IMR-90 (cell line): ENCODE results near the gene PRKN. TPM values are rescaled to one million over a fixed set of nuclear protein-coding genes. Genes with fewer than 3 reads are reported as not detected.

ENCODE experiments used
- ATAC-seq: fragments of 200-7000 bp; cut with Tn5 transposase; 2 replicates; pipeline ENCODE4 v1.9.1; 2020; ENCODE audit warnings: low read depth, mild to moderate bottlenecking, moderate library complexity
- BruUV-seq: library from RNA; stranded (reverse); fragments of 400-500 nt; replicated peaks from 2 replicates; lab custom pipeline; 2021; lab: Mats Ljungman, UMichigan
- CTCF ChIA-PET: fragments of 300-600 bp; formaldehyde crosslinking; extraction: SDS; loops from one replicate; lab custom pipeline; 2021; ENCODE audit warnings: antibody characterized with exemption; lab: Yijun Ruan, JAX
- POLR2A ChIA-PET: fragments of 300-600 bp; sonication (Branson Sonifier 250); formaldehyde crosslinking; loops from one replicate; lab custom pipeline; 2022; ENCODE audit warnings: antibody characterized with exemption; ENCODE audit not compliant: unreplicated experiment; lab: Charles Lee
- DNase-seq: peaks from one replicate; pipeline ENCODE4 v3.0.0; 2013
- H2AFZ ChIP-seq: replicated peaks from 2 replicates; pipeline ENCODE3; 2013; ENCODE audit warnings: low read length, mild to moderate bottlenecking; ENCODE audit not compliant: poor library complexity
- H2AK5ac ChIP-seq: 2 replicates; pipeline ENCODE4 v1.6.1; 2013; ENCODE audit warnings: low read depth, low read length, inconsistent platforms
- H2AK9ac ChIP-seq: replicated peaks from 2 replicates; pipeline ENCODE3; 2013; ENCODE audit warnings: mild to moderate bottlenecking, low read depth, low read length, moderate library complexity; ENCODE audit not compliant: poor library complexity
- H2BK120ac ChIP-seq: 2 replicates; pipeline ENCODE4 v1.6.1; 2013; ENCODE audit warnings: low read depth, low read length, inconsistent platforms
- H2BK15ac ChIP-seq: 3 replicates; pipeline ENCODE4 v1.6.1; 2013; ENCODE audit warnings: low read depth, low read length, inconsistent platforms
- H2BK20ac ChIP-seq: 2 replicates; pipeline ENCODE4 v1.6.1; 2013; ENCODE audit warnings: low read depth, mild to moderate bottlenecking, inconsistent platforms, low read length, moderate library complexity
- H2BK5ac ChIP-seq: 2 replicates; pipeline ENCODE4 v1.6.1; 2013; ENCODE audit warnings: mild to moderate bottlenecking, low read depth, low read length, inconsistent platforms; ENCODE audit not compliant: poor library complexity, severe bottlenecking
- H3K14ac ChIP-seq: replicated peaks from 2 replicates; pipeline ENCODE4 v1.6.1; 2013; ENCODE audit warnings: low read depth, low read length, inconsistent platforms
- H3K18ac ChIP-seq: 2 replicates; pipeline ENCODE4 v1.6.1; 2013; ENCODE audit warnings: low read depth, low read length, control low read depth
- H3K23ac ChIP-seq: 2 replicates; pipeline ENCODE4 v1.6.1; 2013; ENCODE audit warnings: low read depth, low read length, inconsistent platforms
- H3K27ac ChIP-seq: 2 replicates; pipeline ENCODE4 v1.5.1; 2013; ENCODE audit warnings: mild to moderate bottlenecking, control low read depth, low read length; ENCODE audit not compliant: insufficient read depth
- H3K27me3 ChIP-seq: 2 replicates; pipeline ENCODE4 v1.6.1; 2013; ENCODE audit warnings: low read length; ENCODE audit not compliant: control insufficient read depth, insufficient read depth
- H3K36me3 ChIP-seq: 2 replicates; pipeline ENCODE4 v1.6.1; 2013; ENCODE audit warnings: low read length, mixed read lengths; ENCODE audit not compliant: control insufficient read depth, insufficient read depth
- H3K4ac ChIP-seq: 2 replicates; pipeline ENCODE4 v1.6.1; 2013; ENCODE audit warnings: low read depth, low read length, inconsistent platforms
- H3K4me1 ChIP-seq: 2 replicates; pipeline ENCODE4 v1.6.1; 2013; ENCODE audit warnings: low read length, mixed read lengths; ENCODE audit not compliant: control insufficient read depth, insufficient read depth
- H3K4me2 ChIP-seq: 2 replicates; pipeline ENCODE4 v1.6.1; 2013; ENCODE audit warnings: low read depth, mild to moderate bottlenecking, control low read depth, low read length, moderate library complexity
- H3K4me3 ChIP-seq: 2 replicates; pipeline ENCODE4 v1.5.1; 2013; ENCODE audit warnings: low read depth, mild to moderate bottlenecking, control low read depth, low read length, moderate library complexity; ENCODE audit not compliant: insufficient read depth
- H3K56ac ChIP-seq: 2 replicates; pipeline ENCODE4 v1.6.1; 2013; ENCODE audit warnings: low read length, inconsistent platforms; ENCODE audit not compliant: insufficient read depth; ENCODE audit errors: extremely low read depth
- H3K79me1 ChIP-seq, 2 experiments: 2 replicates each; pipeline ENCODE4 v1.6.1; 2013; ENCODE audit warnings: low read length in 2 of 2, inconsistent platforms in 1 of 2, low read depth in 1 of 2
- H3K9ac ChIP-seq: 2 replicates; pipeline ENCODE4 v1.6.1; 2013; ENCODE audit warnings: low read depth, low read length, control low read depth
- H3K9me1 ChIP-seq: 2 replicates; pipeline ENCODE4 v1.6.1; 2013; ENCODE audit warnings: low read length, inconsistent platforms; ENCODE audit not compliant: insufficient read depth
- H3K9me3 ChIP-seq: 2 replicates; pipeline ENCODE4 v1.6.1; 2013; ENCODE audit warnings: low read length; ENCODE audit not compliant: control insufficient read depth, insufficient read depth
- H4K20me1 ChIP-seq: 2 replicates; pipeline ENCODE4 v1.6.1; 2013; ENCODE audit warnings: low read length, inconsistent platforms; ENCODE audit not compliant: insufficient read depth
- H4K5ac ChIP-seq: 2 replicates; pipeline ENCODE4 v1.6.1; 2013; ENCODE audit warnings: mild to moderate bottlenecking, low read depth, low read length, control low read depth
- H4K8ac ChIP-seq, 2 experiments: 2 replicates each; pipeline ENCODE4 v1.6.1; 2013; ENCODE audit warnings: low read depth in 2 of 2, low read length in 2 of 2, control low read depth in 1 of 2, inconsistent platforms in 1 of 2
- H4K91ac ChIP-seq: 2 replicates; pipeline ENCODE4 v1.6.1; 2013; ENCODE audit warnings: low read depth, low read length, inconsistent platforms; ENCODE audit not compliant: insufficient read depth
- MAFK ChIP-seq: IDR thresholded peaks from 2 replicates; pipeline ENCODE4 v1.6.1; 2012; ENCODE audit warnings: low read depth, low read length, improper control_type of control experiment
- MXI1 ChIP-seq: IDR thresholded peaks from 2 replicates; pipeline ENCODE4 v1.6.1; 2012; ENCODE audit warnings: low read depth, mild to moderate bottlenecking, low read length, moderate library complexity, borderline replicate concordance
- WGBS, 2 experiments: methylation state at CpG; one replicate each; pipeline versions ENCODE4 v1.1.5 to v1.1.7; 2013; ENCODE audit warnings: missing lambda C conversion rate in 2 of 2; ENCODE audit not compliant: insufficient read length in 1 of 2; ENCODE audit errors: extremely low coverage in 2 of 2; 5-methylcytosine and 5-hydroxymethylcytosine counted together
- dilution Hi-C: fragments of 300-500 bp; cut with HindIII; formaldehyde crosslinking; loops from one replicate; pipeline ENCODE4 v1.14.3; 2018; ENCODE audit warnings: low sequenced_read_pairs; ENCODE audit not compliant: unreplicated experiment
- in situ Hi-C: fragments of 300-500 bp; cut with MboI; formaldehyde crosslinking; loops from 3 replicates; pipeline ENCODE4 v1.14.3; 2019; ENCODE audit warnings: low sequenced_read_pairs, inconsistent platforms, mixed read lengths
- intact Hi-C: fragments of 100-400 bp; cut with micrococcal nuclease; formaldehyde crosslinking; loops from 2 replicates; pipeline ENCODE4 v1.10.0; 2022
- polyA plus RNA-seq, 3 experiments: library from polyadenylated mRNA; depleted of rRNA; stranded (reverse); fragments of >200 nt; gene quantifications; 2 replicates each; pipeline ENCODE4 v1.2.3, GENCODE V29; 2012; ENCODE audit warnings: low replicate concordance in 1 of 3
- total RNA-seq: library from RNA; depleted of rRNA; stranded (reverse); fragments of >200 nt; gene quantifications from 2 replicates; pipeline ENCODE4 v1.2.3, GENCODE V29; 2012

The PRKN gene
- total and polyA plus RNA-seq, 2 of the 4 experiments (the other 2 are of a cell fraction): 0.15 to 0.18 TPM

DNA sequence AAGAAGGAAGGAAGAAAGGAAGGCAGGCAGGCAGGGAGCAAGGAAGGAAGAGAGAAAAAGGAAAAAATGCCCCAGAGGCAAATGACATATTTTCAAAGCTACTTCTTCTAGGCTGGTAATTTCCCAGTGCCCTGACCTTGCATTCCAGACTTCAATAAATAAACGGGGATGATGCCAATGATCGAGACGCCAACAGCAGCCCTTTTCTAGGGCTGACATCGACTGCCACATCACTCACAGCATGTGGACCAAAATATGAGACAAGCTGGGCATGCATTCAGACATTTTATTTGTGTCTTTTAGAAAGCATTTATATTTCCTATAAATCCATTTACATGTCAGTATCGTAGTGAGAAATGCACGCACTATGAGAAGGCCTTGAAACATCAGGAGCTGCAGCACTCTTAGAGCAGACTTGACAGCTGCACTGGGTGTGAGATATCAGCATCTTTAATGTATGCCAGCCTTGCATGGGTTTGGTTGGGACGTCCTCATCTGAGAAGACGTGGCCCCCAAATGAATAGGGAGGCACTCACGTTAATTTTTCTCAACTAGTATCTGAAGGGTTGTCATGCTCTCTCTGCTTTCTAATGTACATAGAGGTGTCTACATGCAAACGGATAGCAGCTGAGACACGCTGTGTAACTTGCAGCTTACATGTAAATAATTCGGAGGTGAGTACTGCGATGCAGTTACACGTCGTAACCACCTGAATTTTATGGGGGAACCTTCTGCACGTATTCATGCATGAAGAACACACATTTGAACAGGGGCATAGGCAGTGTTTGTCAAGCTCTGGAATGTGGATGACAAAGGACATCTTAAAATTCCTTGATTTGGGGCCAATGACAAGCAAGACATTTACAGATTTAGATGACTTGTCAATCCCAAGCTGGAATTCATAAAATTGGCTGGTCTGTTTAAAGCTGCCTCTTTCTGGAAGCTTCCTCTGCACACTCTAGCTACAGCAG lies 1304.6 kb downstream of the PRKN start:
- Histone ChIP-seq H4K5ac (no peak overlapping the region), H3K23ac (no peak overlapping the region), H4K20me1 (no peaks in the 10 kb centered on the region), H2BK5ac (no peak overlapping the region), H3K18ac (no peak overlapping the region), H3K9me3 (0 out of 2 replicates have a peak, but pooled peaks cover 3% of the 10 kb centered on the region), H3K27ac (no peak overlapping the region), H2AFZ (no peak overlapping the region), H3K36me3 (no peaks in the 10 kb centered on the region), H3K4me2 (no peak overlapping the region; the same call in 1 of the 2 replicates), H3K4me3 (no peak overlapping the region), H3K9me1 (no peaks in the 10 kb centered on the region), H2AK5ac (no peak overlapping the region), H3K4ac (no peak overlapping the region), H2BK20ac (no peak overlapping the region), H4K8ac (no peak overlapping the region), H2AK9ac (no peak overlapping the region), H3K14ac (no peak overlapping the region), H3K79me1 (no peaks in the 10 kb centered on the region), H3K27me3 (no peaks in the 10 kb centered on the region), H3K9ac (no peak overlapping the region), H4K91ac (no peak overlapping the region), H3K4me1 (no peaks in the 10 kb centered on the region), H2BK15ac (no peak overlapping the region), H3K56ac (no peak overlapping the region), H2BK120ac (no peak overlapping the region)
- in situ Hi-C loops: loop anchor here (25.0 kb wide), 2 partner anchors 1314 to 1989 kb away; partner anchors contain the start of genes PACRG, PRKN and QKI
- ChIA-PET POLR2A (no interaction called here), CTCF (interaction anchor here (0.6 kb wide), 1 partner anchor 36 kb away, joined by 4 read pairs; no protein-coding TSS in a partner anchor)
- intact Hi-C loops: no loop called here
- 93% methylated on average over 3 of the region's 16 CpGs; no CpG with 5 or more reads in 1 of the 2 experiments for WGBS, 2 experiments
- dilution Hi-C loops: no loop called here
- no TSS peak for BruUV-seq
- TF ChIP-seq MXI1 (no peak), MAFK (no peak)
- peak; percentile 42 for DNase-seq
- peak; percentile 18; the same call in 1 of the 2 replicates for ATAC-seq
